Measurements from ENCODE around the gene OLFM1.
"Not testable (repeated sequence)": the region's sequence is repeated elsewhere in the genome, so short reads cannot be mapped to it uniquely, and the experiment has no call there.

The OLFM1 gene

DNA sequence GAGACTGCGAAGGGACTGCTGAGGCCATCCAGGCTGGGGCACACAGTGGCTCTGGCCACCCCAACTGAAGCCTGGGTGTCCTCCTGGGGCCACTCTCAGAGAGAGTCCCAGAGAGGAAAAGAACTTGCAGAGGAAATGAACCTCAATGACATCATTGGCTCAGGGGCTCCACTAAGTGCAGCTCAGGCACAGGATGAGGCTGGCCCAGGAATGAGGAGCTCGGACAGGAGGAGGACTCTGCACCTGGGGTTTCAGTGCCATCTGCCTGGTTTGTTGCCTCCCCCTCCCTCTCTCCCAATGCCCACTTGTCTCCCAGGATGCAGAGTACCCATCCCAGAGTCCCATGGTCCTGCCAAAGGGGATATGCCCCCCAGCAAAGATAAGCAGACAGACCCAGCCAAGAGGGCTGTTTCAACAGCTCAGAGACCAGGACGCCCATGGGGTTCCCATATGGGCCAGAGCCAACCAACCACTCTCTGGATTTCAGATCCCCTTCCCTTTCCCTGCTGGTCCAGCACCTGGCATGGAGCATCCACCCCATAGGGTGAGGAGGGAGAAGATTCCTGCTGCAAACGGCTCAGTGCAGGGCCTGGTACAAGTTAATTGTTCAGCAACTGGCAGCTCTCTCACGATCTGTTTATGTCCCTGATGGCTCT lies 26.9 kb upstream of the OLFM1 start:
- DNase-seq (ENCODE audit: low spot score) (no peak), FAIRE-seq (no peak)

DNA sequence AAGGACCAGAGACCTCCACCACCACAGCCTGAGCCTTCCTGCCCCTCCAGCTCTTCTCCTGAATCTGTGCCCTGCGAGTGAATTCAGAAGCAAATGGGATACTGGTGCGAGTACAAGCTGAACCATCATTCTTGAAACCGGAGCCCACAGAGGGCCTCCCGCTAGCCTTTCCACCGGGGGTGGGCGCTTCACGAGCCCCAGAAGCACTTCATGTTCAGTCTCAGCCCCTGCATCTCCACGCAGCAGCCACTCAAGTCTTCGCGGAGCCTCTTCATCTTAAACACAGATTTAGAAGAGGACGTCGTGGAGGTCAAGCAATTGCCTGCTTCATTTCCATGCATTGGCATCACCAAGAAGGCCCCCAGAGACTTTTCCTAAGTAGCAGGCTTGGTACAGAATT lies 26.0 kb upstream of the OLFM1 start:
- FAIRE-seq: no peak
- DNase-seq (ENCODE audit: low spot score): no peak

DNA sequence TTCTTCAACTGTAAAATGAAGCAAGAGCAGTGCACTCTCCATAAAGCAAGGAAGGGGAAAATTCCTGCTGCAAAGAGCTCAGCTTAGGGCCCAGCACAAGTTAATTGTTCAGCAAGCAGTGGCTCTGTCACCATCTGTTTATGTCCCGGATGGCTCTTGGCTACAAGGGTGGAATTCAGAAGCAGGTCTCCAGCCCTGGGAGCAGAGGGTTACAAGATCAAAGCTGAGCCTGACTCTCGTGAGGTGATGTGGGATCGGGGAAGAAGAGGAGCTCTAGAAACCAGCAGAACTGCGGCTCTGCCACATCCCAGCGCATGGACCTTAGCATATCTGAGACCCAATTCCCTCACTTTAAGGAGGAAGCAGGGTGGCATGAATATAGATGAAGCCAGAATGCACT lies 25.2 kb upstream of the OLFM1 start:
- FAIRE-seq: no peak

DNA sequence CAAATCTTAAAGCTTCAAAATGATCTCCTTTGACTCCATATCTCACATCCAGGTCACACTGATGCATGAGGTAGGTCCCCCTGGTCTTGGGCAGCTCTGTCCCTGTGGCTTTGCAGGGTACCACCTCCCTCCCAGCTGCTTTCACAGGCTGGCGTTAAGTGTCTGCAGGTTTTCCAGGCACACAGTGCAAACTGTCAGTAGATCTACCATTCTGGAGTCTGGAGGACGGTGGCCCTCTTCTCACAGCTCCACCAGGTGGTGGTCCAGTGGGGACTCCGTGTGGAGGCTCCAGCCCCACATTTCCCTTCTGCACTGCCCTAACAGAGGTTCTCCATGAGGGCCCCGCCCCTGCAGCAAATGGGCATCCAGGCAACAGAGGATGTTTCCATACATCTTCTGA lies 24.0 kb upstream of the OLFM1 start:
- not testable (repeated sequence) for FAIRE-seq; DNase-seq (ENCODE audit: low spot score)

More for the DNA sequence above, 25.2 kb upstream of the OLFM1 start:
- DNase-seq (ENCODE audit: low spot score): no peak

DNA sequence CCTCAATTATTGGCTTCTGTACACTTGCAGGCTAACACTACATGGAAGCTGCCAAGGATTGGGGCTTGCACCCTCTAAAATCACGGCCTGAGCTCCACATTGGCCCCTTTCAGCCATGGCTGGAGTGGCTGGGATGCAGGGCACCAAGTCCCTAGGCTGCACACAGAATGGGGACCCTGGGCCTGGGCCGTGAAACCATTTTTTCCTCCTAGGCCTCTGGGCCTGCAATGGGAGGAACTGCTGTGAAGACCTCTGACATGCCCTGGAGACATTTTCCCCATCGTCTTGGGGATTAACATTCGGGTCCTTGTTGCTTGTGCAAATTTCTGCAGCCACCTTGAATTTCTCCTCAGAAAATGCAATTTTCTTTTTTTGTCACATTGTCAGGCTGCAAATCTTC lies 23.6 kb upstream of the OLFM1 start:
- not testable (repeated sequence) for FAIRE-seq; DNase-seq (ENCODE audit: low spot score)

DNA sequence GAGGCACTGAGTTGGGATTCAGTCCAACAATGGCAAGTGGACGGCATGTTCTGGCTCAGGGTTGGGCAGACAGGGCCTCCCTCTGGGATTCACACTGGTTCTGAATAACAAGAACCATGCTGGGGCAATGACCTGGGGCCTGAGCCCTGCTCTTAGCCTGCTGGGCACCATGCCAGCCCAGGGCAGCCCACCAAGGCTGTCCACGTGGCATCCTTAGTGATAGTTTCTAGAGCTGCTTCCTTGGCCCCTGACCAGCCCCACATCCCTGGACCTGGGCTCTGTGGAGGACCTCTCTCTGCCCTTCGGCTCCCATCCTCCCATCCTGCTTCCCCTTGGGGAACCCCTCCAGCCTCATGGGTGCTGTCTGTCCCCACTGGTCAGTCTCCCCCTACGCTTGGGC lies 22.3 kb upstream of the OLFM1 start:
- no peak for FAIRE-seq

DNA sequence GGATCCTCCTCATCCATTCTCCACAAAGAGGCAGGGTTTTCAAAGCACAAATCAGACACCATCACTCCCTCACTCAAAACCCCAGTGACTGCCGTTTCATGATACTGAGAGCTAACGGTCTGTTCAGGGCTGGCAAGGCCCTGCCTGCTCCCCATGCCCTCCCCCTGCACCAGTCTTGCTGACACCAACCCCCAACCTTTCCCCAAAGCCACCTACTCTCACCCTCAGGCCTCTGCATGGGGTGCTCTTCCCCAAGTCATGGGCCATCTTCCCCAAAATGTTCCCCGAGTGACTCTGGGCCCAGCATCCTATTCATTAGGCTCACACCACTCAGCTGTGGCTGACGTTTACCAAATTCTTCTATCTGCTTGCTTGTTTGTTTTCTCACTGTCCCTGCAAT lies 21.7 kb upstream of the OLFM1 start:
- FAIRE-seq (no peak), DNase-seq (ENCODE audit: low spot score) (no peak)

More for the DNA sequence above, 22.3 kb upstream of the OLFM1 start:
- DNase-seq (ENCODE audit: low spot score): no peak

DNA sequence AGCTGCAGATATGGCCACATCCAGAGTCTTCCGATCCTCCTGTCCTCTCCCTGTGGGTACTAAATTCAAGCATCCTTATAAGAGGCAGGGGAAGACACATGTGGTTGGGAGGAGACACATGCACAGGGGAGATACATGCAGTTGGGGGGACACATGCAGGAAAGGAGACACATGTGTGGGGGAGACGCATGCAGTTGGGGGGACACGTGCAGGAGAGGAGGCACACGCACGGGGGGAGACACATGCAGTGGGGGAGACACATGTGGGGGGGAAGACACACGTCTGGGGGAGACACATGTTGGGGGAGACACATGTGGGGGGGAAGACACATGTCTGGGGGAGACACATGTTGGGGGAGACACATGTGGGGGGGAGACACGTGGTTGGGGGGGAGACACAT lies 21.2 kb upstream of the OLFM1 start:
- FAIRE-seq: no peak
- no peak for DNase-seq (ENCODE audit: low spot score)

DNA sequence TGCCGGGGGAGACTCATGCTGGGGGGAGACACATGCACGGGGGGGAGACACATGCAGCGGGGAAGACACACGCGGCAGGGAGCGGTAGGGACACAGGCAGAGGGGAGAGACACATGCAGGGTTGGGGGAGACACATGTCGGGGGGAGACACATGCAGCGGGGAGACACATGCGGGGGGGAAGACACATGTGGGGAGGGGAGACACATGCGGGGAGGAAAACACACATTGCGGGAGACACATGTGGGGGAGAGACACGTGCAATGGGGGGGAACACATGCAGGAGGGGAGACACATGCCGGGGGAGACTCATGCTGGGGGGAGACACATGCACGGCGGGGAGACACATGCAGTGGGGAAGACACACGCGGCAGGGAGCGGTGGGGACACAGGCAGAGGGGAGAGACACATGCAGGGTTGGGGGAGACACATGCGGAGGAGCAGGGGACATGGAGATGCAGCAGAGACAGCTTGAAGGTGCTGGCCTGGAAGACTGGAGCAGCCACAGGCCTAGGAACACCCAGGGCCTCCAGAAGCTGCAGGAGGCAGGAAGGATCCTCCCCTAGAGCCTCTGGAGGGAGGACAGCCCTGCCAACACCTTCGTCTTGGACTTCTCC lies 20.3 kb upstream of the OLFM1 start:
- no peak for FAIRE-seq
- DNase-seq (ENCODE audit: low spot score): no peak

DNA sequence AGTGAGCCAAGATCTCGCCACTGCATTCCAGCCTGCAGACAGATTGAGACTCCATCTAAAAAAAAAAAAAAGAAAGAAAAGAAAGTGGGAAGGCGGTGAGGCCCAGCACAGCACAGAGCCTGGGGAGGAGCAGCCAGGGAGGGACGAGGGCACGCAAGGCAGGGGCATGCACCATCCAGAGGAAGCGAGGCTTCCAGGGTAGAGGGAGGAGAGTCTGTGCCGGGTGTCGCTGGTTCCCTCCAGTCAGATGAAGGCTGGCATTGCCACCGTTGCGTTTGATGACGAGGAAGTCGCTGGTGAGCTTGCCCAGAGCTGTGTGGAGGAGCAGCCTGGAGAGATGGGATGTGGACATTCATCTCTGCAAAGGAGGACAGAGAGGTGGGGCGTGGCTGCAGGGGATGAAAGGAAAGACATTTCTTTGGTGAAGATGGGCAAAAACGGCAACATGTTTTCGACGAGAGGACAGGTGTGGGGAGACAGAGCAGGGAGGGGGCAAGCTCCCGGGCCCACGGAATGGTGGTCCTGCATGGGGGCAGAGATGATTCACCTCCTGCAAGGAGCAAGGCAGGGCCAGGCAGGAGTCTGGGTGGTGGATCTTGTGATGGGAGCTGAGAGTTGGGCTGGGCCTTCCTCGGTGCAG lies 18.6 kb upstream of the OLFM1 start:
- DNase-seq (ENCODE audit: low spot score) (no peak), FAIRE-seq (no peak)

DNA sequence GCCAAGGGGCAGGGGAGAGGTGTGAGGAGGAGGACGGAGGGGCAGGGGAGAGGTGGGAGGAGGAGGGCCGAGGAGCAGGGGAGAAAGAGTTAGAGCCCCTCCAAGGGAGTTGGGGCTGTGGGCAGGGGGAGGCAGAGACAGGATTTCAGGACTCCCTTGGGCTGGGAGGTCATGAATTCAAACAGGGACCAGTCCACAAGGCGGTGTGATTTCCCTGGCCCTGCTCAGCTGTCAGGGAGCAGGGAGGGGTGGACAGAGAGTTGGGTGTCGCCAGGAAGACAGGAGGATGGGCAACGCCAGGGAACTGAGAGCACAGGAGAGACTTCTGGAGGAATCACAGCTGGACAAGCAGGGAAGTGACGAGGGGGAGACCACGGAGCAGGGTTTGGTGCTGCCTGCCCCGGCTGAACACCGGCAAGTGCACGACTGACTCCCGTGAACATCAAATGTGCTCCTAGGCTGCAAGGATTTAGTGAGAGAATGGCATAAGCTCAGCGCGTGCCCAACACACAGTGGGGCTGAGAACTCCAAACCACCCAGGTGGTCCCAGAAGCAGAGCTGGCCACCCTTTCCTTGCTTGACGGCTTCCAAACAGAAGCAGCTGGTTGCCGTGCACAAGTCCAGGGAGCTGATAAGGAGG lies 17.8 kb upstream of the OLFM1 start:
- no peak for FAIRE-seq
- no peak for DNase-seq (ENCODE audit: low spot score)

DNA sequence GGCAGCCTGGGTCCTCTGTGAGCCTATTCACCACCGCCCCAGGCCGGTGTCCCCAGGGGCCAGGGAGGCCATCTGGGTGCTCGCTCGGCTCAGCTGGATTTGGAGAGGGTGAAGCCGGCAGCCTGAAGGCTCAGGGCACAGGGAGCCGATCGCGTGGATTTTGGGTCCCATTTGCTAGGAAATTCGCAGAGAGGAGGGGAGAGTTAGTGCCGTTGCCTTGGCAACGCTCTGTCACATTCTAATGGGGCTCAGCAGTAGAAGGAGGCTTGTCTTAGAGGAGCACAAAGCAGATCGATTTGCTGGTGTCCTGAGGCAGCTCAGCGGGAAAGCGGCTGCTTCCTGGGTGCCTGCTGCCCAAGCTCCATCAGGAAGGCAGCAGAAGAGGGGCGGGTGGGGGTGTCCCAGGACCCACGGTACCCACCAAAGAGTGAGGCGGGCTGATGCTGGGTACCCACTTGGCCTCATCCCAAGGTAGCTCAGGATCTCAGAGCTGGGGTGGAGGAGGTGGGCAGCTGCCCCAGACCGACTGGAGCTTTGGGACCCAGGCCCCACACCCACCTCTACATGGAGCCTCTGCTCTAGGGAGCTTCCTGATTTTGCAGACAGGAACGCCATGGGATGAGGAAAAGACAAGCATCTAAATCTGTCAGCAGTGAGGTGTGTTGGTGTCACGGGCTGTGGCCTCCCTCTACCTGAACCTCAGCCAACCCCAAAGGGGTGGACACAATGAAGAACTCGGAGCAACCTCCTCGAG lies 17.1 kb upstream of the OLFM1 start:
- DNase-seq (ENCODE audit: low spot score): no peak
- FAIRE-seq: no peak

DNA sequence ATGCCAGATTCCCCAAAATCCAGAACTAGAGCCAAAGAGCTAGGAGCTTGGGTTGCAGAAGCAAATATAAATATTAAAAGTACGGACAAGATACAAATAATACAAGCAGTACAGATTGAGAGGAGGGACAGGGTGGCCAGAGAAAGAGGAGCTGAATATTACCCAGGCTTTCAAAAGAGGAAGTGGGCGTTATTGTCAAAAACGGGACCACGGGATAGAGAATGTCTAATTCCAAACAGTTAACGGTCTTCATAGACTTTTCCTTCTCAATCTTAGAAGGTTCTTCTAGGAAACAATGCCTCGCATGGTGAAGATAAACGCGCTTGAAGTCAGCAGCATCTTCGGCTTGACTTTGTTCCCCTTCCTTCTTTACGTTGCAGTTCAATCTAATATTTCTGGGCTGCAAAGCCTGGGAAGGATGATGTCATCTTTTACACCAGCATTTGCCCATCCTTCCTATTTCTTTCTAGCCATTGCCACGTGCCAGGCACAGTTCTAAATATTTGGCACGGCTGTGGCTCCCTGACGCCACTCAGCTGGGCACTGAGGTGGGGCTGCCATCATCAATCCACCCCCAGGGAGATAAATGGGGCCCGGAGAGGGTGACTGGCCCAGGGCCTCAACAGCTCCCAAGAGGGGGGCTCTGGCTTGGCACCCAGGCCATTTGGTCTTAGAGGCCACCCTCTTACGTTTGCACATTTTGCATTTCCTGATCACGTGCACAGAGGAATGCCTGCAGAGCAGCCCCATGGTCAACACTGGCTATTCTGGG lies 16.3 kb upstream of the OLFM1 start:
- FAIRE-seq (no peak), DNase-seq (ENCODE audit: low spot score) (no peak)

DNA sequence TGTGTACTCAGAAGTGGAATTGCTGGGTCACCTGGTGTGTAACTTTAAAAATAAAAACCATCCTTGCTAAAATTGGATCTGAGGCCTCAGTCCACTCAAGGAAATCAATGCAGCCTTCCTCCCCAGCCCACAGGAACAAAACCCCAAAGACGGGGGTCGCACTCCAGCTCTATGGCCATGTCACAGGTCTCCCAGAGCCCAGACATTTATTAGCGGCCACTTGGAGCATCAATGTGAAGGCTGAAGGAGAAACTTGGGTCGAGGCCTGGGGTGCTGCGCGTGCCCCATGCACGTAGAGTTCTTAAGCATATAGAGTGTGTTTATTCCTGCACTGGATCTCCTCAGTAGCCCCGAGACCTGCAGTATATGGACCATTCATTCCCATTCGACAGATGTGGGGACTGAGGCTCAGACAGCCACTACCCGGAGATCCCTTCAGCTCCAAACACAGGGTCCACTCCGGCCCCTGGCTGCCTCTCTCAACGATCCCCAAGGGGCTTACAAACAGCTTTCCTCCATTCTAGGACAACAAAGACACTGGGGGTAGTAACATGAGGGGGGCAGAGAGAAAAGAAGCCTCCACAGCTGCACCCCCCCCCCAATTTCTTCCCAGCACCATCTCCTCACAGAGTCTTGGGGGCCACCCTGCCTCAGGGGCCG lies 14.3 kb upstream of the OLFM1 start:
- no peak for FAIRE-seq
- no peak for DNase-seq (ENCODE audit: low spot score)

DNA sequence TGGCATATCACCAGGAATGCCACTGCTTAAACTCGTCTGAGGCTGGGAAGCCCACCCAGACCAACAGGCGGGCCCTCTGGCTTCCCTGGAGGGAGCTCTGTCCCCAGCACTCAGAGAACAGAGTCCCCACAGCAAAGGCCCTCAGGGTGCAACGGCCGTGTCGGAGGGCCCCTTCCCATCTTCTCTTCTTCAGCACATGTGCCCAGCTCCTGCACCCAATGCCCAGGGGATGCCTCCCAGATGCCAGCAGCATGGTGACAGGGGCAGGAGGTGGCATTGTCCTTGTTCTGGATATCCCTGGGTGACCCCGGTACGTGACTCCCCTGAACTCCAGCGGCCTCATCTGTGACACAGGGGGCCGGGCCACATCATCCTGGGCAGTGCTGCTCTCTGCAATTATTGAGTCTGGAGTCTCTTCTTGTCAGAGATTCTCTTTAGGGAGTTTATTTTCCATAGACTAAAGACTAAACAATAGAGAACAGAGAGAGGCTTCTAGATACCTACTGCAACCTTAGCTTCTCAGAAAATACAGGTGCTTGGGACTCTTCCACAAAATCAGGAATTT lies 13.6 kb upstream of the OLFM1 start:
- FAIRE-seq: no peak
- no peak for DNase-seq (ENCODE audit: low spot score)

DNA sequence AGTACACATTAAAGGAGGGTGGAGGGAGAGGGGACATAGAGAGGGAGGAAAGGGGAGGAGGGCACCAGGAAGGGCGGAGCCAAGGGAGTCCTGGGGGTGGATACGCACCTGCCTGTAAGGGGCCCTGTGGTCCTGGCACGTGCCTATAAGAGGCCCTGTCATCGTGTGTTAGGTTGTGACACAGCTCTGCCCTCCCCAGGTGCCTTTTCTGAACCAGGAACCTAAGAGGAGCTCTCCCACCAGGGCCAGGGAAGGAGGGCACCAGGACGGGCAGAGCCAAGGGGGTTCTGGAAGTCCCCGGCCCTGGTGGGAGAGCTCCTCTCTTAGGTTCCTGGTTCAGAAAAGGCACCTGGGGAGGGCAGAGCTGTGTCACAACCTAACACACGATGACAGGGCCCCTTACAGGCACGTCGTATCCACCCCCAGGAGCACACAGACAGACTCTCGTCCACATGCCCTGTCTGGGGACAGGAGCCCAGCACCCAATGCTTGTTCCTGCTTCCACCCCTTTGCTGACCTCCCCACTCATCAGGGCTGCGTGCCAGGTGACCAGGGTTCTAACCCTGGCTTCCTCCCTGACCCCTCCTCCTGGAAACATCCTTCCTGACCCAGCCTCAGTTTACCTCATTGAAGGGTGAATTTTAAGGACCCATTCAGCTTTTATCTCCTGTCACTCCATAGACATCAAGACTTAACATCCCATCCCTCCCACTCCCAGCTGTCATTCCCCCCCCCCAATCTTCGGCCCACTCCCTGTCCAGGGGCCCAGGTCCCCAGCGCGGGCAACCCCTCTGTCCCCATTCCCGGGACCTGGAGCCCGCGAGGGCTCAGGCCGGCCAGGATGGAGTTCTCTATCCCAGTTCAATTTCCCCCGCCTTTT lies 12.9 kb upstream of the OLFM1 start:
- FAIRE-seq: no peak

DNA sequence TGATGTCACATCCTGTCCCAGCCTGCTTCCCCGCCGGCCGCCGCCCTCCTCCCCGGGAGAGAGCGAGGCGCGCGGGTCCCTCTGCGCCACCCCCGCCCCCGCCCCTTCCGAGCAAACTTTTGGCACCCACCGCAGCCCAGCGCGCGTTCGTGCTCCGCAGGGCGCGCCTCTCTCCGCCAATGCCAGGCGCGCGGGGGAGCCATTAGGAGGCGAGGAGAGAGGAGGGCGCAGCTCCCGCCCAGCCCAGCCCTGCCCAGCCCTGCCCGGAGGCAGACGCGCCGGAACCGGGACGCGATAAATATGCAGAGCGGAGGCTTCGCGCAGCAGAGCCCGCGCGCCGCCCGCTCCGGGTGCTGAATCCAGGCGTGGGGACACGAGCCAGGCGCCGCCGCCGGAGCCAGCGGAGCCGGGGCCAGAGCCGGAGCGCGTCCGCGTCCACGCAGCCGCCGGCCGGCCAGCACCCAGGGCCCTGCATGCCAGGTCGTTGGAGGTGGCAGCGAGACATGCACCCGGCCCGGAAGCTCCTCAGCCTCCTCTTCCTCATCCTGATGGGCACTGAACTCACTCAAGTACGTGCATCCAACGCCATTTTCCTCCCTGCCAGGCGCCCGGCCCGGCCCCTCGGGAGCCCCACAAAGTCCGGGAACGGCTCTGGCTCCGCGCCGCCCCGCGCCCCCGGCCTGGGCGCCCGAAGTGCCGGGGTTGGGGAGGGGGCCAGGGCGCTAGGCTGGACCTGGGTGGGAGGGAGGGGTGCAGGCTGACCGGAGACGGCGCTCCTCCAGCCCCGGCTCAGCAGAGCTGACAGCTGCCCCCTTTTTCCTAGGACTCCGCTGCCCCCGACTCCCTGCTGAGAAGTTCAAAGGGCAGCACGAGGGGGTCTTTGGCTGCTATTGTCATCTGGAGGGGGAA lies 12.0 kb upstream of the OLFM1 start:
- no peak for FAIRE-seq
- DNase-seq (ENCODE audit: low spot score): no peak

More for the DNA sequence above, 12.9 kb upstream of the OLFM1 start:
- DNase-seq (ENCODE audit: low spot score): no peak
